Measurements from ENCODE around the gene TFEB.

The TFEB gene

GRCh38 chr6:41724586-41725501 is 10.6 kb downstream of the TFEB start:
- H3K4me3 ChIP-seq (ENCODE audit: low read length): no peak overlapping the region
- no peak overlapping the region for H3K9ac ChIP-seq (ENCODE audit: low read depth, low read length)
- H3K4me1 ChIP-seq (ENCODE audit: control insufficient read depth, insufficient read depth, low read length): peaks cover 13% of the 10 kb centered on the region
- H3K4me2 ChIP-seq (ENCODE audit: low read length): no peak overlapping the region
- H3K27me3 ChIP-seq (ENCODE audit: control insufficient read depth, insufficient read depth, low read length): no peaks in the 10 kb centered on the region
- H3K36me3 ChIP-seq (ENCODE audit: insufficient read depth, low read length): no peaks in the 10 kb centered on the region
- no peaks in the 10 kb centered on the region for H3K9me3 ChIP-seq (replicated peaks; ENCODE audit: low read length)

- Histone ChIP-seq H3K4me2 (ENCODE audit: low read length) (no peak overlapping the region), H3K4me1 (ENCODE audit: control insufficient read depth, insufficient read depth, low read length) (peaks cover 13% of the 10 kb centered on the region), H3K27me3 (ENCODE audit: control insufficient read depth, insufficient read depth, low read length) (no peaks in the 10 kb centered on the region), H3K9ac (ENCODE audit: low read depth, low read length) (no peak overlapping the region), H3K4me3 (ENCODE audit: low read length) (no peak overlapping the region), H3K36me3 (ENCODE audit: insufficient read depth, low read length) (no peaks in the 10 kb centered on the region), H3K9me3 (replicated peaks; ENCODE audit: low read length) (no peaks in the 10 kb centered on the region)
Observed at GRCh38 chr6:41724228-41724580, 11.2 kb downstream of the TFEB start.

- peak overlapping the region; percentile 25 for H3K9ac ChIP-seq (ENCODE audit: low read depth, low read length)
- peak overlapping the region; percentile 40 for H3K4me3 ChIP-seq (ENCODE audit: low read length)
- H3K4me2 ChIP-seq (ENCODE audit: low read length): peak overlapping the region; percentile 68
Observed at GRCh38 chr6:41723530-41724227, 11.7 kb downstream of the TFEB start.

GRCh38 chr6:41722969-41723529 is 12.4 kb downstream of the TFEB start:
- Histone ChIP-seq H3K9ac (ENCODE audit: low read depth, low read length) (no peak overlapping the region), H3K4me1 (ENCODE audit: control insufficient read depth, insufficient read depth, low read length) (peaks cover 13% of the 10 kb centered on the region), H3K4me3 (ENCODE audit: low read length) (peak overlapping the region; percentile 40)

More at GRCh38 chr6:41723530-41724227, 11.7 kb downstream of the TFEB start:
- no peaks in the 10 kb centered on the region for H3K36me3 ChIP-seq (ENCODE audit: insufficient read depth, low read length)
- H3K27me3 ChIP-seq (ENCODE audit: control insufficient read depth, insufficient read depth, low read length): no peaks in the 10 kb centered on the region
- no peaks in the 10 kb centered on the region for H3K9me3 ChIP-seq (replicated peaks; ENCODE audit: low read length)
- peaks cover 13% of the 10 kb centered on the region for H3K4me1 ChIP-seq (ENCODE audit: control insufficient read depth, insufficient read depth, low read length)

GRCh38 chr6:41721414-41721813 is 14.0 kb downstream of the TFEB start:
- Histone ChIP-seq H3K4me1 (ENCODE audit: control insufficient read depth, insufficient read depth, low read length) (peaks cover 18% of the 10 kb centered on the region), H3K4me3 (ENCODE audit: low read length) (no peak overlapping the region), H3K9me3 (replicated peaks; ENCODE audit: low read length) (no peaks in the 10 kb centered on the region), H3K27me3 (ENCODE audit: control insufficient read depth, insufficient read depth, low read length) (no peaks in the 10 kb centered on the region), H3K36me3 (ENCODE audit: insufficient read depth, low read length) (no peaks in the 10 kb centered on the region), H3K4me2 (ENCODE audit: low read length) (no peak overlapping the region), H3K9ac (ENCODE audit: low read depth, low read length) (no peak overlapping the region)

More at GRCh38 chr6:41722969-41723529, 12.4 kb downstream of the TFEB start:
- Histone ChIP-seq H3K27me3 (ENCODE audit: control insufficient read depth, insufficient read depth, low read length) (no peaks in the 10 kb centered on the region), H3K9me3 (replicated peaks; ENCODE audit: low read length) (no peaks in the 10 kb centered on the region), H3K4me2 (ENCODE audit: low read length) (peak overlapping the region; percentile 68), H3K36me3 (ENCODE audit: insufficient read depth, low read length) (no peaks in the 10 kb centered on the region)

- H3K9ac ChIP-seq (ENCODE audit: low read depth, low read length): no peak overlapping the region
- no peak overlapping the region for H3K4me2 ChIP-seq (ENCODE audit: low read length)
- H3K4me1 ChIP-seq (ENCODE audit: control insufficient read depth, insufficient read depth, low read length): peaks cover 23% of the 10 kb centered on the region
- H3K27me3 ChIP-seq (ENCODE audit: control insufficient read depth, insufficient read depth, low read length): no peaks in the 10 kb centered on the region
- H3K4me3 ChIP-seq (ENCODE audit: low read length): no peak overlapping the region
- no peaks in the 10 kb centered on the region for H3K9me3 ChIP-seq (replicated peaks; ENCODE audit: low read length)
- no peaks in the 10 kb centered on the region for H3K36me3 ChIP-seq (ENCODE audit: insufficient read depth, low read length)
Observed at GRCh38 chr6:41720783-41721182, 14.6 kb downstream of the TFEB start.

GRCh38 chr6:41720262-41720620 is 15.2 kb downstream of the TFEB start:
- Histone ChIP-seq H3K4me3 (ENCODE audit: low read length) (no peak overlapping the region), H3K27me3 (ENCODE audit: control insufficient read depth, insufficient read depth, low read length) (no peaks in the 10 kb centered on the region), H3K36me3 (ENCODE audit: insufficient read depth, low read length) (no peaks in the 10 kb centered on the region), H3K4me2 (ENCODE audit: low read length) (no peak overlapping the region), H3K4me1 (ENCODE audit: control insufficient read depth, insufficient read depth, low read length) (peaks cover 25% of the 10 kb centered on the region), H3K9ac (ENCODE audit: low read depth, low read length) (no peak overlapping the region), H3K9me3 (replicated peaks; ENCODE audit: low read length) (no peaks in the 10 kb centered on the region)

- Histone ChIP-seq H3K4me1 (ENCODE audit: control insufficient read depth, insufficient read depth, low read length) (peaks cover 25% of the 10 kb centered on the region), H3K27me3 (ENCODE audit: control insufficient read depth, insufficient read depth, low read length) (no peaks in the 10 kb centered on the region), H3K4me2 (ENCODE audit: low read length) (no peak overlapping the region), H3K4me3 (ENCODE audit: low read length) (no peak overlapping the region), H3K9me3 (replicated peaks; ENCODE audit: low read length) (no peaks in the 10 kb centered on the region), H3K36me3 (ENCODE audit: insufficient read depth, low read length) (no peaks in the 10 kb centered on the region), H3K9ac (ENCODE audit: low read depth, low read length) (no peak overlapping the region)
Observed at GRCh38 chr6:41719436-41720261, 15.8 kb downstream of the TFEB start.

- Histone ChIP-seq H3K9me3 (replicated peaks; ENCODE audit: low read length) (no peaks in the 10 kb centered on the region), H3K4me3 (ENCODE audit: low read length) (no peak overlapping the region), H3K27me3 (ENCODE audit: control insufficient read depth, insufficient read depth, low read length) (no peaks in the 10 kb centered on the region), H3K9ac (ENCODE audit: low read depth, low read length) (no peak overlapping the region), H3K4me1 (ENCODE audit: control insufficient read depth, insufficient read depth, low read length) (peaks cover 26% of the 10 kb centered on the region), H3K36me3 (ENCODE audit: insufficient read depth, low read length) (no peaks in the 10 kb centered on the region), H3K4me2 (ENCODE audit: low read length) (no peak overlapping the region)
Observed at GRCh38 chr6:41718828-41719227, 16.6 kb downstream of the TFEB start.

- H3K4me1 ChIP-seq (ENCODE audit: control insufficient read depth, insufficient read depth, low read length): peaks cover 30% of the 10 kb centered on the region
- H3K9ac ChIP-seq (ENCODE audit: low read depth, low read length): no peak overlapping the region
Observed at GRCh38 chr6:41717392-41717736, 18.0 kb downstream of the TFEB start.

More at GRCh38 chr6:41717392-41717736, 18.0 kb downstream of the TFEB start:
- Histone ChIP-seq H3K36me3 (ENCODE audit: insufficient read depth, low read length) (no peaks in the 10 kb centered on the region), H3K4me2 (ENCODE audit: low read length) (no peak overlapping the region), H3K4me3 (ENCODE audit: low read length) (no peak overlapping the region), H3K9me3 (replicated peaks; ENCODE audit: low read length) (no peaks in the 10 kb centered on the region), H3K27me3 (ENCODE audit: control insufficient read depth, insufficient read depth, low read length) (no peaks in the 10 kb centered on the region)
